Measurements from ENCODE around the gene AURKAIP1. TPM values are rescaled to one million over a fixed set of nuclear protein-coding genes. Genes with fewer than 3 reads are reported as not detected.

The AURKAIP1 gene
- total and polyA plus RNA-seq, 2 of the 13 experiments (the other 11 are each of a cell fraction or from before 2014, with no cell fraction given): 69.5 to 175 TPM

DNA sequence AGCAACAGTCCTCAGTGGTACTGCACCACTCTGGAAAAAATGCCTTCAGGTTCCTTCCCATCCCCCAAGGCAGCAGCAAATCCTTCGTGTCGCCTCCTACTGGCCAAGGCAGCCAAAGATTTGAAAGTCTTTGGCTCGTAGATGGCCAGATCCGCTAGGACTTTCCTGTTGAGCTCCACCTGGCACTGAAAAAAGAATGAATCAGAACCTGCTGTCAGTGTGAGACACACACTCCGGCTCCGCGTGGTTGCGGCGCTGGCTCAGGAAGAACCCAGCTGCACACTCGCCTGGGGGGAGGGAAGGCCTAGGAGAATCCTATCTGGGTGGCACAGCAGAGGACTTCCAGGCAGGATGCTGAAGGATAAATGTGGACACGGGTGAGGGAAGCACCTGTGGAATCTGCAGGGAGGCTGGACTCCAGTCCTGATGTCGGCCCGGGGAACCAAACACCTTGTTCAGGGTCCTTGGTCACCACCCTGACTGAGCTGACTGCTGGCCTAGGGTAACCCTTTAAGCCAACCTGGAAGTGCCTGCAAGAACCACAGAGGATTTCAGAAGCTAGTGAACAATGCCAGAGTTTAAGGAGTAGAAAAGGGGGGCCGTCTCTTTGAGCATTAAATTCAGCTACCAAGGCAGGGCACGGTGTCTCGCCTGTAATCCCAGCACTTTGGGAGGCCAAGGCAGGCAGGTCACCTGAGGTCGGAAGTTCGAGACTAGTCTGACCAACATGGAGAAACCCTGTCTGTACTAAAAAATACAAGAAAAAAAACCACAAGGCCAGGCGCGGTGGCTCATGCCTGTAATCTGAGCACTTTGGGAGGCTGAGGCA lies 27.3 kb upstream of the AURKAIP1 start (continued):
- TF ChIP-seq, protein P1, sequence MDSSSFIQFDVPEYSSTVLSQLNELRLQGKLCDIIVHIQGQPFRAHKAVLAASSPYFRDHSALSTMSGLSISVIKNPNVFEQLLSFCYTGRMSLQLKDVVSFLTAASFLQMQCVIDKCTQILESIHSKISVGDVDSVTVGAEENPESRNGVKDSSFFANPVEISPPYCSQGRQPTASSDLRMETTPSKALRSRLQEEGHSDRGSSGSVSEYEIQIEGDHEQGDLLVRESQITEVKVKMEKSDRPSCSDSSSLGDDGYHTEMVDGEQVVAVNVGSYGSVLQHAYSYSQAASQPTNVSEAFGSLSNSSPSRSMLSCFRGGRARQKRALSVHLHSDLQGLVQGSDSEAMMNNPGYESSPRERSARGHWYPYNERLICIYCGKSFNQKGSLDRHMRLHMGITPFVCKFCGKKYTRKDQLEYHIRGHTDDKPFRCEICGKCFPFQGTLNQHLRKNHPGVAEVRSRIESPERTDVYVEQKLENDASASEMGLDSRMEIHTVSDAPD (CRISPR knock-in tag; IDR thresholded peaks at IDR 0.05): no peak
- TF ChIP-seq ZNF790 (CRISPR knock-in tag; IDR thresholded peaks at IDR 0.05; ENCODE audit: borderline replicate concordance) (no peak), MED1 (CRISPR knock-in tag; IDR thresholded peaks at IDR 0.05) (no peak; the same call in 1 of the 2 replicates), ARID2 (CRISPR knock-in tag; IDR thresholded peaks at IDR 0.05; ENCODE audit: borderline replicate concordance) (no peak), GATA4 (IDR thresholded peaks at IDR 0.05; ENCODE audit: borderline replicate concordance, low read depth) (peak; percentile 6; the same call in 1 of the 2 replicates), NONO (IDR thresholded peaks at IDR 0.05) (no peak), NONO (CRISPR knock-in tag; conservative IDR thresholded peaks at IDR 0.05) (0 out of 2 replicates have a peak, but pooled peaks have one; percentile 36), ZNF253 (CRISPR knock-in tag; IDR thresholded peaks at IDR 0.05; ENCODE audit: borderline replicate concordance) (no peak), IRF2 (CRISPR knock-in tag; IDR thresholded peaks at IDR 0.05) (no peak), MBD4 (IDR thresholded peaks at IDR 0.05; ENCODE audit: borderline replicate concordance, low read length) (no peak), ZBTB3 (CRISPR knock-in tag; IDR thresholded peaks at IDR 0.05; ENCODE audit: borderline replicate concordance, low read depth) (no peak), ZMAT3 (CRISPR knock-in tag; conservative IDR thresholded peaks at IDR 0.05) (no peak), MXI1 (IDR thresholded peaks at IDR 0.05; ENCODE audit: borderline replicate concordance, low read depth, low read length) (peak; percentile 37; the same call in 1 of the 3 replicates), KLF12 (CRISPR knock-in tag; IDR thresholded peaks at IDR 0.05; ENCODE audit: borderline replicate concordance) (no peak), CBX1 (IDR thresholded peaks at IDR 0.05; ENCODE audit: low read depth) (no peak), CREB1 (IDR thresholded peaks at IDR 0.05) (no peak), CREB1 (CRISPR knock-in tag; IDR thresholded peaks at IDR 0.05) (no peak)
- TF ChIP-seq, protein P2, sequence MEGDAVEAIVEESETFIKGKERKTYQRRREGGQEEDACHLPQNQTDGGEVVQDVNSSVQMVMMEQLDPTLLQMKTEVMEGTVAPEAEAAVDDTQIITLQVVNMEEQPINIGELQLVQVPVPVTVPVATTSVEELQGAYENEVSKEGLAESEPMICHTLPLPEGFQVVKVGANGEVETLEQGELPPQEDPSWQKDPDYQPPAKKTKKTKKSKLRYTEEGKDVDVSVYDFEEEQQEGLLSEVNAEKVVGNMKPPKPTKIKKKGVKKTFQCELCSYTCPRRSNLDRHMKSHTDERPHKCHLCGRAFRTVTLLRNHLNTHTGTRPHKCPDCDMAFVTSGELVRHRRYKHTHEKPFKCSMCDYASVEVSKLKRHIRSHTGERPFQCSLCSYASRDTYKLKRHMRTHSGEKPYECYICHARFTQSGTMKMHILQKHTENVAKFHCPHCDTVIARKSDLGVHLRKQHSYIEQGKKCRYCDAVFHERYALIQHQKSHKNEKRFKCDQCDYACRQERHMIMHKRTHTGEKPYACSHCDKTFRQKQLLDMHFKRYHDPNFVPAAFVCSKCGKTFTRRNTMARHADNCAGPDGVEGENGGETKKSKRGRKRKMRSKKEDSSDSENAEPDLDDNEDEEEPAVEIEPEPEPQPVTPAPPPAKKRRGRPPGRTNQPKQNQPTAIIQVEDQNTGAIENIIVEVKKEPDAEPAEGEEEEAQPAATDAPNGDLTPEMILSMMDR (CRISPR knock-in tag; IDR thresholded peaks at IDR 0.05): peak; percentile 65
- TF ChIP-seq, protein P3, sequence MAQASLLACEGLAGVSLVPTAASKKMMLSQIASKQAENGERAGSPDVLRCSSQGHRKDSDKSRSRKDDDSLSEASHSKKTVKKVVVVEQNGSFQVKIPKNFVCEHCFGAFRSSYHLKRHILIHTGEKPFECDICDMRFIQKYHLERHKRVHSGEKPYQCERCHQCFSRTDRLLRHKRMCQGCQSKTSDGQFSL (CRISPR knock-in tag; IDR thresholded peaks at IDR 0.05): no peak
- TF ChIP-seq, protein P4, sequence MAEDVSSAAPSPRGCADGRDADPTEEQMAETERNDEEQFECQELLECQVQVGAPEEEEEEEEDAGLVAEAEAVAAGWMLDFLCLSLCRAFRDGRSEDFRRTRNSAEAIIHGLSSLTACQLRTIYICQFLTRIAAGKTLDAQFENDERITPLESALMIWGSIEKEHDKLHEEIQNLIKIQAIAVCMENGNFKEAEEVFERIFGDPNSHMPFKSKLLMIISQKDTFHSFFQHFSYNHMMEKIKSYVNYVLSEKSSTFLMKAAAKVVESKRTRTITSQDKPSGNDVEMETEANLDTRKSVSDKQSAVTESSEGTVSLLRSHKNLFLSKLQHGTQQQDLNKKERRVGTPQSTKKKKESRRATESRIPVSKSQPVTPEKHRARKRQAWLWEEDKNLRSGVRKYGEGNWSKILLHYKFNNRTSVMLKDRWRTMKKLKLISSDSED (CRISPR knock-in tag; IDR thresholded peaks at IDR 0.05): no peak
- TF ChIP-seq, protein P5, sequence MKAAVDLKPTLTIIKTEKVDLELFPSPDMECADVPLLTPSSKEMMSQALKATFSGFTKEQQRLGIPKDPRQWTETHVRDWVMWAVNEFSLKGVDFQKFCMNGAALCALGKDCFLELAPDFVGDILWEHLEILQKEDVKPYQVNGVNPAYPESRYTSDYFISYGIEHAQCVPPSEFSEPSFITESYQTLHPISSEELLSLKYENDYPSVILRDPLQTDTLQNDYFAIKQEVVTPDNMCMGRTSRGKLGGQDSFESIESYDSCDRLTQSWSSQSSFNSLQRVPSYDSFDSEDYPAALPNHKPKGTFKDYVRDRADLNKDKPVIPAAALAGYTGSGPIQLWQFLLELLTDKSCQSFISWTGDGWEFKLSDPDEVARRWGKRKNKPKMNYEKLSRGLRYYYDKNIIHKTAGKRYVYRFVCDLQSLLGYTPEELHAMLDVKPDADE (CRISPR knock-in tag; IDR thresholded peaks at IDR 0.05): no peak
- TF ChIP-seq, protein P6, sequence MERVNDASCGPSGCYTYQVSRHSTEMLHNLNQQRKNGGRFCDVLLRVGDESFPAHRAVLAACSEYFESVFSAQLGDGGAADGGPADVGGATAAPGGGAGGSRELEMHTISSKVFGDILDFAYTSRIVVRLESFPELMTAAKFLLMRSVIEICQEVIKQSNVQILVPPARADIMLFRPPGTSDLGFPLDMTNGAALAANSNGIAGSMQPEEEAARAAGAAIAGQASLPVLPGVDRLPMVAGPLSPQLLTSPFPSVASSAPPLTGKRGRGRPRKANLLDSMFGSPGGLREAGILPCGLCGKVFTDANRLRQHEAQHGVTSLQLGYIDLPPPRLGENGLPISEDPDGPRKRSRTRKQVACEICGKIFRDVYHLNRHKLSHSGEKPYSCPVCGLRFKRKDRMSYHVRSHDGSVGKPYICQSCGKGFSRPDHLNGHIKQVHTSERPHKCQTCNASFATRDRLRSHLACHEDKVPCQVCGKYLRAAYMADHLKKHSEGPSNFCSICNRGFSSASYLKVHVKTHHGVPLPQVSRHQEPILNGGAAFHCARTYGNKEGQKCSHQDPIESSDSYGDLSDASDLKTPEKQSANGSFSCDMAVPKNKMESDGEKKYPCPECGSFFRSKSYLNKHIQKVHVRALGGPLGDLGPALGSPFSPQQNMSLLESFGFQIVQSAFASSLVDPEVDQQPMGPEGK (CRISPR knock-in tag; IDR thresholded peaks at IDR 0.05): no peak
